Ramos (cell line): Measurements from ENCODE around the gene CELF5.

Experiments used
- in situ Hi-C: fragments of 300-500 bp; cut with MboI; formaldehyde crosslinking; loops from one replicate; pipeline ENCODE4 v1.14.3; 2022; ENCODE audit warnings: low sequenced_read_pairs; ENCODE audit not compliant: unreplicated experiment

The CELF5 gene

DNA sequence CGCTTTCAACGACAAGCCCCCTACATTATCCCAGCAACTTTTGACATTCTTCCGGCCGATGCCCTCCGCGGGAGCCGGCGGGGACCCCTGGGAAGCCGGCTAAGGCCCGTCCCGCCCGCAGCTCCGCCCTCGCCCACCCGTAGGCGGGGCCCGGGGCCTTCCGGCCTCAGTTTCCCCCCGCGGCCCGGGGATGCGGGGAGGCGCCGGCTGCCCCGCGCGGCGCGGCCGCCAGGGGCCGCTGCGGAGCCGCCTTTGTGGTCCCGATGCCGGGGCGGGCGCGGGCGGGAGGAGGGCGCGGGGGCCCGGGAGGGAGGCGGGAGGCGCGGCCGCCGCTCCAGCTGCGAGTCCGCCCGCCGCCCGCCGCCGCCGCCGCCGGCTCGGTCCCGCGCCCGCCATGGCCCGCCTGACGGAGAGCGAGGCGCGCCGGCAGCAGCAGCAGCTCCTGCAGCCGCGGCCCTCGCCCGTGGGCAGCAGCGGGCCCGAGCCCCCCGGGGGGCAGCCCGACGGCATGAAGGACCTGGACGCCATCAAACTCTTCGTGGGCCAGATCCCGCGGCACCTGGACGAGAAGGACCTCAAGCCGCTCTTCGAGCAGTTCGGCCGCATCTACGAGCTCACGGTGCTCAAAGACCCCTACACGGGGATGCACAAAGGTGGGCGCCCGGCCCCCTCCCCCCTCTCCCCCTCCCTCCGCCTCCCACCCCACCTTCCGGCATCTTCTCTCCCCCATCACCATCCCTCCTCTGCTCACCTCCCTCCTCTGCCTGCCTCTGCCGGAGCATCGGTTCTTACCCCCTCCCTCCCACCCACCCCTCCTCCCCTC is at the start of gene CELF5:
TSS of gene CELF5 (plus strand) at position 316 of the 823 bp plus-strand sequence. CDS start at position 395, 79 bp downstream.
- in situ Hi-C loops, result no loop called here

DNA sequence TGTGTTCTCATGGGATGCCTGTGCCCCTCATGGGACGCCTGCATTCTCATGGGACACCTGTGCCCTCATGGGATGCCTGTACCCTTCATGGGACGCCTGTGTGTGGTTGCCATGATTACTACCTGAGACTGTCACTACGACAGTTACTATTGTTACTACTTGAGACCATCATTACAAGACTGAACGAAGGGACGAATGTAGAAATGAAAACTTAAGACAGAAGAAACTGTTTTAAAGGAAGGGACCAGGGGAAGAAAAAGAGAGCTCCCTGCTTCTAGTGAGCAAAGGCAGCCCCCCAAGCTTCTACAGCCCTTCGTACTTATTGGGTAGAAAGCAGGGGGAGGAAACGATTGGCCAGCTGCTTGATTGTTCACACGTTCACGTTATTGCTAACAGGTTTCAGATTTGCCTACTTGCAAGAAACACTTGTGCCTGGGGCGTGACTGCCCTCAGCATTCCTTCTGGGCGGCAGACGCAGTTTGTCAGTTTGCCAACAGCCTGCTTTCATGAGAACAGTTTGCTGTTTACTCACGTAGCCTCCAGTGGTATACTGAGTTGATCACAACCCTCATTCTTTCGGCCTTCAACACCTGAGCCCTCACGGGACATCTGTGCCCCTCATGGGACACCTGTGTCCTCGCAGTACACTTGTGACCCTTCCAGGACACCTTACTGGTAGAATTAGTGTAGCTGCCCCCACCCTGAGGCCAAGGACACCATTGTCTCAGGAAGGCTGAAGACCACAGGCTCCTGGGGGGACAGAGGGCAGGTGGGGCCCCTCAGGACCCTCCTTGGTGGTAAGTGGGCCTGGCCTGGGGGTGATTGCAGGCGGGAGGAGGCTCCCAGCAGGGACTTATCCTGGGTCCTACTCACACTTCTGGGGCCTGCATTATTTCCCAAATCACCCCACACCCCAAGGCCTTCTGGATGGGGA is 48.4 kb upstream of the CELF5 start:
- in situ Hi-C loops, result no loop called here

GRCh38 chr19:3176715-3177501 is 47.6 kb upstream of the CELF5 start:
- in situ Hi-C loops, result no loop called here

GRCh38 chr19:3178377-3178972 is 46.0 kb upstream of the CELF5 start, which contains the start of gene S1PR4:
Gene S1PR4, plus strand, starts transcription at chr19:3178769. Its CDS starts 24 bp downstream, at chr19:3178793.
- in situ Hi-C loops, result no loop called here

- in situ Hi-C loops, result no loop called here
These were observed 45.3 kb upstream of the CELF5 start for GRCh38 chr19:3178973-3179738.

DNA sequence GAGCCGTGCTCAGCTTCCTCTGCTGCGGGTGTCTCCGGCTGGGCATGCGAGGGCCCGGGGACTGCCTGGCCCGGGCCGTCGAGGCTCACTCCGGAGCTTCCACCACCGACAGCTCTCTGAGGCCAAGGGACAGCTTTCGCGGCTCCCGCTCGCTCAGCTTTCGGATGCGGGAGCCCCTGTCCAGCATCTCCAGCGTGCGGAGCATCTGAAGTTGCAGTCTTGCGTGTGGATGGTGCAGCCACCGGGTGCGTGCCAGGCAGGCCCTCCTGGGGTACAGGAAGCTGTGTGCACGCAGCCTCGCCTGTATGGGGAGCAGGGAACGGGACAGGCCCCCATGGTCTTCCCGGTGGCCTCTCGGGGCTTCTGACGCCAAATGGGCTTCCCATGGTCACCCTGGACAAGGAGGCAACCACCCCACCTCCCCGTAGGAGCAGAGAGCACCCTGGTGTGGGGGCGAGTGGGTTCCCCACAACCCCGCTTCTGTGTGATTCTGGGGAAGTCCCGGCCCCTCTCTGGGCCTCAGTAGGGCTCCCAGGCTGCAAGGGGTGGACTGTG is 44.6 kb upstream of the CELF5 start:
- in situ Hi-C loops, result no loop called here

- in situ Hi-C loops, result no loop called here
These were observed 40.5 kb upstream of the CELF5 start for GRCh38 chr19:3183721-3184641.

DNA sequence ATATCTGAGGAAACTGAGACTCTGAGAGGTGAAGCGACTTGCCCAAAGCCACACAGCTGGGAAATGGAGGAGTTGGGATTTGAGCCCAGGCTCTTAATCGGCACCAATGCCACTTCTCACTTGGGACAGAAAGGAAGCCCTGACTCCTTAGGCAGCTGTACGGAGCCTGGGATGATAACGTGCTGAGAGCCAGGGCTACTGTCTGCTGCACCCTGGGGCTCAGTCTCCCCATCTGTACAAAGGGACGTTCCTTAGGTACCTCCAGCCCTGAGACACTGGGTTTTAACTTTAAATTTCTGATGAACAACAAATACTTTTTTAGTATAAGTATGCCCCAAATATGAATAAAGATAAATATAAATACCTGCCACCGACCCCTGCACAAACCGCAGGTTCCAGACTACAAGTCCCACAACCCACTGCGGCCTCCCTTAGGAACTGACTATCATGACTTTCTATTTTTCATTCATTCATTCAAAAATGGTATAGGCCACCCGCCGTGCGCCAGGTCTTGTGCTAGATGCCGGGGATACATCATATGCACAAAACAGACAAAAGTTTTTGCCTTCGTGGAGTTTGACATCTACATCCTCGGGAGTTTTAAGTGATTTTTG is 39.5 kb upstream of the CELF5 start:
- in situ Hi-C loops, result no loop called here

DNA sequence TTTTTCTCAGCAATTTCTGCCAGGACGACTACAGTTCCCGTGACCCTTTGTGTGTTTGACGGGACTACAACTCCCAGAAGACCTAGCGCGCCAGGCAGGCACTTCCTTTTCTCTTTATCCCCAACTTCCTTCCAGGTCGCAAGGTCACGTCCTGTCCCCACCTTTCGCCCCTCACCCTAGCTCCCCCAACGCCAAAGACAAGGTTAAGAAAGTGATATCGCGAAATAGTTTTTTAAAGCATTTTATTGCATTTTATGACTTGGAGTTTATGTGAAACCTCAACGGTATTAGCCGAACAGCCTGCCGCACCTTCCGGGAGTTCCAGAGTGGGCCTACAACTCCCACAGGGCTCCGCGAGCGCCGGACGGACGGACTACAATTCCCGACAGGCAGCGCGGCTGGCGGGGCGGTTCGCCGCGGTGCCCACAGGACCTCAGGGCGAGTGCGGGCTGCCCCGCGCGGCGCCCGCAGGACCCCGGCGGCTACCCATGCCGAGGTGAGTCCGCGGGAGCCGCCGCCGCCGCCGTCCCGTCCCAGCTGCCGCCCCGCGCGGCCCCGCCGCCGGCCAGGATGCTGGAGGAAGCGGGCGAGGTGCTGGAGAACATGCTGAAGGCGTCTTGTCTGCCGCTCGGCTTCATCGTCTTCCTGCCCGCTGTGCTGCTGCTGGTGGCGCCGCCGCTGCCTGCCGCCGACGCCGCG is 38.9 kb upstream of the CELF5 start, which contains the start of gene NCLN:
TSS of gene NCLN (plus strand) at position 470 of the 699 bp plus-strand sequence. CDS start at position 571, 101 bp downstream.
- in situ Hi-C loops, result no loop called here

DNA sequence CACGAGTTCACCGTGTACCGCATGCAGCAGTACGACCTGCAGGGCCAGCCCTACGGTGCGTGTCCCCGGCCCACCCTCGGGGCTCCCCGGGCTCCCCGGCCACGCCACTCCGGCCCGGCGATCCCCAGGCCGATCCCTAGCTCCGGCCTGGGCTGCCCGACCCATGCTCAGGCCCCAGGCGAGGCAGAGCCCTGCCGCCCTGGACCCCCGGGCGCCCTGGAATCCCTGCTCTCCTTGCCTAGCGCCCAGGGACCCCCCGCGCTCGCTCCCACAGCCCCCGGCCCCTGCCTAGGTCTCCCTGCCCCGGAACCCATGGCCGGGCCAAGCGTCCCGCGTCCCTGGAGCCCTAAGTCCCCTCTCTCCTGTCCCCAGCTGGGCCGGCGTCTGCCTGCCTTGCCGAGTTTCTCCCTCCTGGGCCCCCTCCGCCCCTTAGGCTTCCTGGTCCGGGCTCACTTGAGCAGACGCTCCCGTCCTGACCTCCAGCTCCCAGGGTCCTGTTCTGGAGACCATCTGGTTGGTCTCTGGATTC is 38.2 kb upstream of the CELF5 start:
- in situ Hi-C loops, result no loop called here

DNA sequence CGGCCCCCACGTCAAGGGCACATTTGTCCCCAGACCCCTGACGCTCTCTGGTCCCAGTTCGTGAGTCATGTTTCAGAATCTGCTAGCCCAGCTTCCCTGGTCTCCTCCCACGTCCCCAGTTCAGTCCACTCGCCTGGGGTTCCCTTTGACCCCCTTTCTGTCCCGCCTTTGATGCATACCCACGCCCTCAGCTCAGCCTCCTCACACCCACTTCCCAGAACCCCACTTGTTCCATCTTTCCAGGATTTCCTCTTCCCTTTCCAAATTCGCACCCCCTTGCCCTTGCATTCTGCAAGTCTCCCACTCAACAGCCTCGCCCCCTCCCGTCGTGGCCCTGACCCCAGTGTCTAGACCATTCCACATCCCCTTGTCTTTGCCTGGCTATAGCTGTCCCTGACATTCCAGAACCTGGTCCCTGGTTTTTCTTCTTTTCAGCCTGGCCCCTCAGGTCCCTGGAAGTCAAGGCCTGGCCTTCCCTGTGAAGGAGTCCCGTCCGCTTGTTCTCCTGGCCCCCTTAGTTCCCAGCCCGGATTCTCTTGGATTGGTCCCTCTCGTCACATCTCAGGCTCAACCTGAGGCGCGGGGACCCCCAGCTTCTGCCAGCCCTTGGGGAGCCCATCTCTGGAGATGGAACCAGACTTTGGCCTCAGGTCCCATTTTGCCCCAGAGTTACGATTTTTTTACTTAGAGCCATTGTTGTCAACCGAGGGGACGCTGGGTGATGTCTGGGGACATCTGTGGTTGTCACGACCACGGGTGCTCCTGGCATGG is 37.4 kb upstream of the CELF5 start:
- in situ Hi-C loops, result no loop called here

GRCh38 chr19:3187662-3188511 is 36.6 kb upstream of the CELF5 start:
- in situ Hi-C loops, result no loop called here

- in situ Hi-C loops, result no loop called here
These were observed 35.5 kb upstream of the CELF5 start for GRCh38 chr19:3188627-3189596.
